C4-2B (cell line): ENCODE results near the gene NR4A1.

Experiments
- ZFX ChIP-seq: fragments of 450-650 bp; IDR thresholded peaks from 2 replicates; pipeline ENCODE4 v1.6.1; 2017
- TF ChIP-seq, protein P1 (sequence below): fragments of 450-650 bp; conservative IDR thresholded peaks from 2 replicates; pipeline ENCODE4 v1.5.1; 2017; ENCODE audit warnings: mild to moderate bottlenecking

DNA sequence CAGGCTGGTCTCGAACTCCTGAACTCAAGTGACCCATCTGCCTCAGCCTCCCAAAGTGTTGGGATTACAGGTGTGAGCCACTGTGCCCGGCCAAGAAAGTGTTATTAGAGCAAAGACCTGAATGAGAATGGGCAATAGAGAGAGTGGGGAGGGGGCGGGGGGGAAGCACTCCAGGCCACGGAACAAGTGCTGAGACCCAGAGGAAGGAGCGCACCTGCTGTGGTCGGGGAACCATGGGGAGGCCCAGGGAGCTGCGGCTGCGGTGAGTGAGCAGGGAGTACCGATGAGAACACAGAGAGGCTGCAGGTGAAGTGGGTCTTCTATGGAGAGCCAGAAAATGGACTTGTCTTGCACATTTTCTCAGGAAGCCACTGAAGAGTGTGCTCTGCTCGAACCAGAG is 39.0 kb downstream of the NR4A1 start:
- TF ChIP-seq, protein P1, sequence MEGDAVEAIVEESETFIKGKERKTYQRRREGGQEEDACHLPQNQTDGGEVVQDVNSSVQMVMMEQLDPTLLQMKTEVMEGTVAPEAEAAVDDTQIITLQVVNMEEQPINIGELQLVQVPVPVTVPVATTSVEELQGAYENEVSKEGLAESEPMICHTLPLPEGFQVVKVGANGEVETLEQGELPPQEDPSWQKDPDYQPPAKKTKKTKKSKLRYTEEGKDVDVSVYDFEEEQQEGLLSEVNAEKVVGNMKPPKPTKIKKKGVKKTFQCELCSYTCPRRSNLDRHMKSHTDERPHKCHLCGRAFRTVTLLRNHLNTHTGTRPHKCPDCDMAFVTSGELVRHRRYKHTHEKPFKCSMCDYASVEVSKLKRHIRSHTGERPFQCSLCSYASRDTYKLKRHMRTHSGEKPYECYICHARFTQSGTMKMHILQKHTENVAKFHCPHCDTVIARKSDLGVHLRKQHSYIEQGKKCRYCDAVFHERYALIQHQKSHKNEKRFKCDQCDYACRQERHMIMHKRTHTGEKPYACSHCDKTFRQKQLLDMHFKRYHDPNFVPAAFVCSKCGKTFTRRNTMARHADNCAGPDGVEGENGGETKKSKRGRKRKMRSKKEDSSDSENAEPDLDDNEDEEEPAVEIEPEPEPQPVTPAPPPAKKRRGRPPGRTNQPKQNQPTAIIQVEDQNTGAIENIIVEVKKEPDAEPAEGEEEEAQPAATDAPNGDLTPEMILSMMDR = no peak
- no peak for TF ChIP-seq ZFX
